ENCODE results near the gene RGL3. TPM values are rescaled to one million over a fixed set of nuclear protein-coding genes. Genes with fewer than 3 reads are reported as not detected.

RGL3 gene
- total RNA-seq, 1 experiment from 2014 or later, result 53.1 TPM

GRCh38 chr19:11448923-11449554, 29.9 kb upstream of the RGL3 start:
- Histone ChIP-seq H3K4me3 (ENCODE audit: low read depth, low read length) (no peak overlapping the region), H3K27me3 (replicated peaks; ENCODE audit: control insufficient read depth, insufficient read depth, low read length) (no peaks in the 10 kb centered on the region), H3K9me3 (no peaks in the 10 kb centered on the region), H3K36me3 (ENCODE audit: control insufficient read depth, insufficient read depth, low read length) (peaks cover 2% of the 10 kb centered on the region), H3K4me1 (no peaks in the 10 kb centered on the region)
- DNase-seq, result no peak
- Mint-ChIP-seq H3K27me3 (ENCODE audit: insufficient read depth, unreplicated experiment) (no peaks in the 10 kb centered on the region), H3K9me3 (ENCODE audit: unreplicated experiment) (no peaks in the 10 kb centered on the region), H3K27ac (ENCODE audit: unreplicated experiment) (no peak overlapping the region), H3K36me3 (ENCODE audit: insufficient read depth, unreplicated experiment) (peaks cover 51% of the 10 kb centered on the region), H3K4me3 (ENCODE audit: unreplicated experiment) (no peak overlapping the region), H3K4me1 (ENCODE audit: low read depth, unreplicated experiment) (no peaks in the 10 kb centered on the region)
- no peak for TF ChIP-seq CTCF (IDR thresholded peaks at IDR 0.05; ENCODE audit: insufficient read depth in 1 of 2, low read depth in 1 of 2, low read length in 1 of 2, severe bottlenecking in 1 of 2, unreplicated experiment in 1 of 2)
- CTCF ChIA-PET, result no interaction called here
- POLR2A ChIA-PET, result no interaction called here
- intact Hi-C loops (cut with micrococcal nuclease; ENCODE audit: unreplicated experiment), result no loop called here
- no TSS peak for BruUV-seq (replicated peaks)

GRCh38 chr19:11448410-11448809, 29.3 kb upstream of the RGL3 start:
- H3K9me3 ChIP-seq, result no peaks in the 10 kb centered on the region
- Mint-ChIP-seq H3K4me3 (ENCODE audit: unreplicated experiment) (no peak overlapping the region), H3K27me3 (ENCODE audit: insufficient read depth, unreplicated experiment) (no peaks in the 10 kb centered on the region), H3K36me3 (ENCODE audit: insufficient read depth, unreplicated experiment) (peaks cover 52% of the 10 kb centered on the region), H3K4me1 (ENCODE audit: low read depth, unreplicated experiment) (no peaks in the 10 kb centered on the region), H3K27ac (ENCODE audit: unreplicated experiment) (no peak overlapping the region), H3K9me3 (ENCODE audit: unreplicated experiment) (no peaks in the 10 kb centered on the region)
- no peaks in the 10 kb centered on the region for H3K27me3 ChIP-seq (replicated peaks; ENCODE audit: control insufficient read depth, insufficient read depth, low read length)
- intact Hi-C loops (cut with micrococcal nuclease; ENCODE audit: unreplicated experiment), result no loop called here
- DNase-seq, result no peak
- no peak overlapping the region for H3K4me3 ChIP-seq (ENCODE audit: low read depth, low read length)
- POLR2A ChIA-PET, result interaction anchor here (0.6 kb wide), 1 partner anchor 66 kb away, joined by 7 read pairs; no protein-coding TSS in a partner anchor
- no TSS peak for BruUV-seq (replicated peaks)
- H3K36me3 ChIP-seq (ENCODE audit: control insufficient read depth, insufficient read depth, low read length), result peaks cover 2% of the 10 kb centered on the region
- CTCF ChIA-PET, result no interaction called here
- TF ChIP-seq CTCF (IDR thresholded peaks at IDR 0.05; ENCODE audit: insufficient read depth in 1 of 2, low read depth in 1 of 2, low read length in 1 of 2, severe bottlenecking in 1 of 2, unreplicated experiment in 1 of 2), result no peak
- H3K4me1 ChIP-seq, result no peaks in the 10 kb centered on the region

DNA sequence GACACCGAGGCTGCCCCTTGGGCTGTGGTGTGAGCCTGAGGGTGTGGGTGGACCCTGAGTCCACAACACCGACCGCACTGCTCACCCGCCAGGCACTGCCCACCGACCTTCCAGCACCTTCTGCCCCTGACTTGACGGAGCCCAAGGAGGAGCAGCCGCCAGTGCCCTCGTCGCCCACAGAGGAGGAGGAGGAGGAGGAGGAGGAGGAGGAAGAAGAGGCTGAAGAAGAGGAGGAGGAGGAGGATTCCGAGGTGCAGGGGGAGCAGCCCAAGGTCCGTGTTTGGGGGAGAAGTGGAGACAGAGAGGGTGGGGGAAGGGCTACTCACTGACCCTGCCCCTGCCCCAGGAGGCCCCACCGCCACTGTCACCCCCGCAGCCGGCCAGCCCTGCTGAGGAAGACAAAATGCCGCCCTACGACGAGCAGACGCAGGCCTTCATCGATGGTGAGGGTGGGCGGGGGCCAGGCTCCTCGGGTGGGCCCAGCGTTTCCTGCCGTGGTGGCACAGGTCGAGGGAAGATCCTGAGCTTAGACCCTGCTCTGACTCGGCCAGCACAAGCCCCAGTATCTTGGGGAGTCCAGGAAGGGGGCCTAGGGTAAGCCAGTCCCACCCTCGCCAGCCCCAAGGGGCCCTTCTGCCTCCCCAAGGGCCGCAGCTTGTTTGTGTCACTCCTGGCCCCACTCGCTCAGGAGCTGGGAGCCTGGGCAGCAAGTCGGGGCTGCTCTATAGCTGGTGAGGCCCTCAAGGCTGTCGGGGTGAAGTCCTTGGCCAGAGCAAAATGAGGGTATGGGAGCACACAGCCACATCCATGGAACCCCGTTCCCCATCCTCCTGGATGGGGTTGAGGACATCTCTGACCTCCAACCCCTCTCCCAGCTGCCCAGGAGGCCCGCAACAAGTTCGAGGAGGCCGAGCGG, 28.5 kb upstream of the RGL3 start:
- Histone ChIP-seq H3K27me3 (replicated peaks; ENCODE audit: control insufficient read depth, insufficient read depth, low read length) (no peaks in the 10 kb centered on the region), H3K4me3 (ENCODE audit: low read depth, low read length) (no peak overlapping the region), H3K4me1 (no peaks in the 10 kb centered on the region), H3K9me3 (no peaks in the 10 kb centered on the region), H3K36me3 (ENCODE audit: control insufficient read depth, insufficient read depth, low read length) (peaks cover 2% of the 10 kb centered on the region)
- no peaks in the 10 kb centered on the region for H3K4me1 Mint-ChIP-seq (ENCODE audit: low read depth, unreplicated experiment)
- no peak overlapping the region for H3K4me3 Mint-ChIP-seq (ENCODE audit: unreplicated experiment)
- H3K27ac Mint-ChIP-seq (ENCODE audit: unreplicated experiment), result no peak overlapping the region
- no peak for DNase-seq
- ChIA-PET CTCF (interaction anchor here (0.7 kb wide), 1 partner anchor 102 kb away, joined by 5 read pairs; the partner anchor contains the start of gene TMEM205), POLR2A (interaction anchor here (0.6 kb wide), 1 partner anchor 65 kb away, joined by 7 read pairs; no protein-coding TSS in a partner anchor)
- no peaks in the 10 kb centered on the region for H3K27me3 Mint-ChIP-seq (ENCODE audit: insufficient read depth, unreplicated experiment)
- no TSS peak for BruUV-seq (replicated peaks)
- no peak for TF ChIP-seq CTCF (IDR thresholded peaks at IDR 0.05; ENCODE audit: insufficient read depth in 1 of 2, low read depth in 1 of 2, low read length in 1 of 2, severe bottlenecking in 1 of 2, unreplicated experiment in 1 of 2)
- peaks cover 48% of the 10 kb centered on the region for H3K36me3 Mint-ChIP-seq (ENCODE audit: insufficient read depth, unreplicated experiment)
- no peaks in the 10 kb centered on the region for H3K9me3 Mint-ChIP-seq (ENCODE audit: unreplicated experiment)
- intact Hi-C loops (cut with micrococcal nuclease; ENCODE audit: unreplicated experiment), result no loop called here
